IPS-18c (cell line): ENCODE measurements around the gene PSPC1.
"Not testable (repeated sequence)": the region's sequence is repeated elsewhere in the genome, so short reads cannot be mapped to it uniquely, and the experiment has no call there.

Experiments used
- H3K4me3 ChIP-seq: 2 replicates; pipeline ENCODE4 v1.7.0; 2013; ENCODE audit warnings: low read depth, mild to moderate bottlenecking, low read length, moderate library complexity; ENCODE audit not compliant: insufficient read depth
- H3K9me3 ChIP-seq: one replicate; pipeline ENCODE4 v1.6.1; 2013; ENCODE audit warnings: mild to moderate bottlenecking, low read length, moderate library complexity; ENCODE audit not compliant: control insufficient read depth, insufficient read depth

PSPC1 gene

DNA sequence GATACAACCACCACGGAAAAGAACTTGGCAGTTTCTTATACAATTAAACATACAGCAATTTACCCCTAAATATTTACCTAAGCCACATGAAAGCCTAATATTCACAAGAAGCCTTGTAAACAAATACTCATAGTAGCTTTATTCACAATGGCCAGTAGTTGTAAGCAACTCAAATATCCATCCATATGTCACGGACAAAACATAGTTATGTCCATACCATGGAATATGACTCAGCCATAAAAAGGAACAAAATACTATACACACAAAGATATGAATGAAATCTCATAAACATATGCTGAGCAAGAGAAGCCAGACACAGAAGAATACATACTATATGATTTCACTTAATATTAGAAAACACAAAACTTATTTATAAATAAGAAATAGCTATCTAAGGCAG lies 12.9 kb downstream of the PSPC1 start:
- Histone ChIP-seq H3K4me3 (no peak overlapping the region), H3K9me3 (no peaks in the 10 kb centered on the region)

DNA sequence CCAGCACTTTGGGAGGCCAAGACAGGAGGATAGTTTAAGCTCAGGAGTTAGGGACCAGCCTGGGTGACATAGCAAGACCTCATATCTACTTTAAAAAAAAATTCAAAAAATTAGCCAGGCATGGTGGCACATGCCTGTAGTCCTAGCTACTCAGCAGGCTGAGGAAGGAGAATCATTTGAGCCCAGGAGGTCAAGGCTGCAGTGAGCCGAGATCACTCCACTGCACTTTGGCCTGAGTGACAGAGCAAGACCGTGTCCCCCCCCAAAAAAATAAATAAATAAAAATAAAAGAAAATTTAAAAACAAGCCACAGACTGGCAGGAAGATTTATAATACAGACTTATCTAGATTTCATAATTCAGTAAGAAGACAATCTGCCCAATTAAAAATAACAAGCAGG lies 14.8 kb downstream of the PSPC1 start:
- H3K4me3 ChIP-seq: no peak overlapping the region
- no peaks in the 10 kb centered on the region for H3K9me3 ChIP-seq

DNA sequence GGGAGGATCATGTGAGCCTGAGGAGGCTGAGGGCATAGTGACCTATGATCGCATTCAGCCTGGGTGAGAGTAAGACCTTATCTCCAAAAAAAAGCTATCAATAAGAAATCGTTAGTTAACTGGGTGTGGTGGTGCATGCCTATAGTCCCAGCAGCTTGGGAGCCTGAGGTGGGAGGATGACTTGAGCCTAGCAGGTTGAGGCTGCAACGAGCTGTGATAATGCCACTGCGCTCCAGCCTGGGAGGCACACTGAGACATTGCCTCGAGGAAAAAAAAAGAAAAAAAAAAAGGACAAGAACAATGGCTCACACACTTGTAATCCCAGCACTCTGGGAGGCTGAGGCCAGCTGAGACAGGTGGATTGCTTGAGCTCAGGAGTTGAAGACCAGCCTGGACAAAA lies 16.2 kb downstream of the PSPC1 start:
- Histone ChIP-seq H3K4me3 (no peak overlapping the region), H3K9me3 (no peaks in the 10 kb centered on the region)

DNA sequence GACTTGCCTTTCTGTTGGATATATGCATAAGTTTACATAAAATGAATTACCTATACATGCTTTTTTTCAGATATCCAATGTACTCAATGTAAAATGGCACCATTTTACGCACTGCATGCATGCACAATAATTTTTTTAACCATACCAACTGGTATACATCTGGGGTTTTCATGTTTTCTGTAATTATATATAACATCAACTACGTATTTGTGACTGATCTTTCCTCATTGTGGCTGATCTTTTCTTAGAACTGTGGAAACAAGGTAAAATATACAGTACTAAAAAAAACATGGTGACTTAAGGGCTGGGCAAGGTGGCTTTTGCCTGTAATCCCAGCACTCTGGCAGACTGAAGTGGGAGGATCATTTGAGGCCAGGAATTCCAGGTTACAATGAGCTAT lies 18.5 kb downstream of the PSPC1 start:
- H3K4me3 ChIP-seq: no peak overlapping the region
- no peaks in the 10 kb centered on the region for H3K9me3 ChIP-seq

DNA sequence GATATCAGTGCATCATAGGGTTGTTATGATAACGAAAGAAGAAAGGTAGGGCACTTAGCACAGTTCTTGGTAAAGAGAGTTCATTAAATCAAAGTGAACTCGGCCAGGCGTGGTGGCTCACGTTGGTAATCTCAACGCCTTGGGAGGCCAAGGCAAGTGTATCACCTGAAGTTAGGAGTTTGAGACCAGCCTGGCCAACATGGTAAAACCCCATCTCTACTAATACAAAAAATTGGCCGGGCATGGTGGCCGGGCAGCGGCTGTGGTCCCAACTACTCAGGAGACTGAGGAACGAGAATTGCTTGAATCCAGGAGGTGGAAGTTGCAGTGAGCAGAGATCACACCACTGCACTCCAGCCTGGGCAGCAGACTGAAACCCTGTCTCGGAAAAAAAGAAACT lies 19.1 kb downstream of the PSPC1 start:
- no peak overlapping the region for H3K4me3 ChIP-seq
- H3K9me3 ChIP-seq: no peaks in the 10 kb centered on the region

DNA sequence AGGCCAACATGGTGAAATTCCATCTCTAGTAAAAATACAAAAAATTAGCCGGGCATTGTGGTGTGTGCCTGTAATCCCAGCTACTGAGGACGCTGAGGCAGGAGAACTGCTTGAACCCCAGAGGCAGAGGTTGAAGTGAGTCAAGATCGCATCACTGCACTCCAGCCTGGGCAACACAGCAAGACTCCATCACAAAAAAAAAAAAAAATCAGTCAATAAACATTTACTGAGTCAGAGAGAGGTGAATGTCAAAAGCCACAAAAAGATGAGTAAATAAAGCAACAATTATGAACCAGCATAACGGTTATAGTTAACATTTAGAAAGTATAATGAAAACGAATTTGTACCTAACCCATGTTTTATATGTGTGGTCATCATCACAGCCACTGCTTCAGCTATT lies 23.1 kb downstream of the PSPC1 start:
- no peak overlapping the region for H3K4me3 ChIP-seq
- no peaks in the 10 kb centered on the region for H3K9me3 ChIP-seq

DNA sequence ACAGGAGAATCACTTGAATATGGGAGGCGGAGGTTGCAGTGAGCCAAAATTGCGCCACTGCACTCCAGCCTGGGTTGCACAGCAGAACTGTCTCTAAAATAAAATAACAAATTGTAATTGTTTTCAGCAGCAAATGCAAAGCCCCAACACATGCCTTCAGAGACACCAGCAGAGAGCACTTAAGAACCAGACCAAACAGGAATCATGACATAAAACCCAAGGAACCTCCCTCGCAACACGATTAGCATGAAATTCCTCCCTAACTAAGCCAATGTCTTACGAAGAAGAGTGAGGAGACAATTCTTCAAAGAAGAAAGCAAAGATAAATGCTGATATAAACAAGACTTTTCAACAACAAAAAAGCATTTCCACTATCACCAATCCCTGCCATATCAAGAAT lies 40.1 kb downstream of the PSPC1 start:
- no peaks in the 10 kb centered on the region for H3K9me3 ChIP-seq
- H3K4me3 ChIP-seq: no peak overlapping the region

DNA sequence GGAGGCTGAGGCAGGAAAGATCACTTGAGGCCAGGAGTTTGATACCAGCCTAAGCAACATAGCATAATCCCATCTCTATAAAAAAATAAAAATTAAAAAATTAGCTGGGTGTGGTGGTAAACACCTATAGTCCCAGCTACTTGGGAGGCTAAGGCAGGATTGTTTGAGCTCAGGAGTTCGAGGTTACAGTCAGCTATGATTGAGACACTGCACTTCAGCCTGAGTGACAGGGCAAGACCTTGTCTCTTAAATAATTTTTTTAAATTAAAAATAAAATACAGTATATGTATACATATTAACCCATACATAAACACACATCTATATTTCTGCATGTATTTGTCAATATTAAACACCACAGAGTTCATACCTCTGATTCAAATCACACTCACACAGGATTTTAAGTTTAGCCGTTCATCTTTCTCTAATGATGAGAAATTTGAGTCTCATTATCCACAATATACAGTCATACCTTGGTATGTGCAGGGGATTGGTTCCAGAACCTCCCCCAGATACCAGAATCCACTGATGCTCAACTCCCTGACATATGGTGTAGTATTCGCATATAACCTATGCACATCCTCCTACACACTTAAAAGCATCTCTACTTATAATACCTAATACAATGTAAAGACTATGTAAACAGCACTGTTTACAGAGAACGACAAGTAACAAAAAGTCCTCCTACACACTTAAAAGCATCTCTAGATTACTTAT lies 44.7 kb downstream of the PSPC1 start:
- Histone ChIP-seq H3K4me3 (no peak overlapping the region), H3K9me3 (no peaks in the 10 kb centered on the region)

DNA sequence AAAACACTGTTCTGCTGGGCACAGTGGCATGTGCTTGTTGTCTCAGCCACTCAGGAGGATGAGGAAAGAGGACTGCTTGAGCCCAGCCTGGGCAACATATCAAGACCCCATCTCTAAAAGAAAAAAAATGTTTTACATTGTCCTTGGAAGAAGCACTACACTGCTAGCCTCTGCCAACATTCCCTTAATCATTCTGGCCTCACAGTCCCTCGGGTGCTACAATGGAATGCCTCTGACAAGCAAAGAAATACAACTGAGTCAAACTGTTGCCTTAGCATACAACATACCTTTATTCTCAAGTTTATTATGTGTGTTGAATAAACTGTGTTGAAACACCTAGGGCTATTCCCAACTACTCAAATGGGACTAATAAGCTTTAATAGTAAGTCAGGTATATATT lies 56.1 kb downstream of the PSPC1 start:
- no peak overlapping the region for H3K4me3 ChIP-seq
- H3K9me3 ChIP-seq: no peaks in the 10 kb centered on the region

DNA sequence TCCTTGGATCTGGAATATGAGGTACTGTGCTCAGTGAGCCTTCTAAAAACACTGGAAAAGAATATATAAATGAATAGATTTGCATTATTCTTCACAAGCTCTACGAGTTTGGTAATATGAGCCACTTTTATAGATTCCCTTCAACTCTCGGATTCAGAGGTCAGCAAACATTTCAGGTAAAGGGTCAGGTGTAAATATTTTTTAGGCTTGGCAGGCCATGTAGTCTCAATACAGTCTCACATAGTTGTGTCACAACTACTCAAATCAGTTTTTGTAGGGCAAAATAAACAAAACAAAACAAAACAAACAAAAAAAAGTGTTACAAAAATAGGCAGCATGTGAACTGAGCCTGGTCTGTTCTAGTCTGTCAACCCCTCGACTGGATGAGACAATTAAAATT lies 57.4 kb downstream of the PSPC1 start:
- no peaks in the 10 kb centered on the region for H3K9me3 ChIP-seq
- no peak overlapping the region for H3K4me3 ChIP-seq

DNA sequence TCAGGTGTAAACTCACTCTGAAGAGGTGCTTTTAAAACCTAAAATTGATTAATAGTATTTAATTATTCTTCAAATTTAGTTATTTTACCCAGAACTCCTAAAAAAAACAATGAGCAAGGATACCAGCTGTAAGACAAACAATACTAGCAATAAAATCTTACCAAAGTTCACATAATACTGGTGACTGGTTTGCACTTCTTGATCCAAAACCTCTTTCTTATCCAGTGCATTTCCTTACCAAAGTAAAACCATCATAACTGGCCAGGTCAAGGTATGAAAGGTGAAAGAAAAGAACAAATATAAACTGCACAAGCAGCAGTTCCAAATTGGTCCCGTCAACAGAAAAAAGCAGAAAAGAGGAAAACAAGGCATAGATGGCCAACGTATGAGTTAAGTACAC lies 62.7 kb downstream of the PSPC1 start:
- H3K9me3 ChIP-seq: no peaks in the 10 kb centered on the region

DNA sequence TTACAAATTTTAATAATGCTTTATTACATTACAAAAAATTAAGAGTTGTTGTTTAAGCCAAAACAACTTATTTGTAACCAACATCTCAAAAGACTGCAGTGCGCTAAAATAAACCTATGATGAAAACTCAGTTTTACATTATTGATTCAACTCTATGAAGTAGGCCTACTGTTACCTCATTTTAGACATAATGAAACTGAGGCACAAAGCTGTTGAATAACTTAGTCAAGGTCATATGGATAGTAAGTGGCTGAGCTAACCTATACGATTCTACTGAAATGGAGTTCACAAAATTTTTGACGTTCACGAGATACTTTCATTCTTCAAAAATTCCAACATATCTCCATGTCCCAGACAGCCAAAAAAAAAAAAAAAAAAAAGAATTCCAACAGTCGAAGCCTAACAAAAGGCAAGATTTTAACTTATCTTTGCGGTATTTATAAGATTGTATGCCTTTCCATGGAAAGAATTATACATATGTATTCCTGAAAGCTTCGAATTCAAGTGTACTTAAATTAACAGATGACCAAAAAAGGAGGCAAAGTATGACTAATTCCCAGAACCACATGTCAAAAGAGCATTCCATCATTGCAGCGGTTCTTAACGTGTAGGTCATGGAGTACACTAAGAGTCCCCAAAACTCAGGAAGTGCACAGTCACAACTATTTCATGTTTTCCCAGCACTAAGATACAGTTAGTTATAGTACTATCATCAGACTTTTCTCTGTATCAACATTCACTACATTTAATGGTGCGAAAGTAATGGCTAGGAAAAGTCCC lies 69.4 kb downstream of the PSPC1 start:
- Histone ChIP-seq H3K9me3 (no peaks in the 10 kb centered on the region), H3K4me3 (no peak overlapping the region)

More for the DNA sequence above, 62.7 kb downstream of the PSPC1 start:
- no peak overlapping the region for H3K4me3 ChIP-seq

DNA sequence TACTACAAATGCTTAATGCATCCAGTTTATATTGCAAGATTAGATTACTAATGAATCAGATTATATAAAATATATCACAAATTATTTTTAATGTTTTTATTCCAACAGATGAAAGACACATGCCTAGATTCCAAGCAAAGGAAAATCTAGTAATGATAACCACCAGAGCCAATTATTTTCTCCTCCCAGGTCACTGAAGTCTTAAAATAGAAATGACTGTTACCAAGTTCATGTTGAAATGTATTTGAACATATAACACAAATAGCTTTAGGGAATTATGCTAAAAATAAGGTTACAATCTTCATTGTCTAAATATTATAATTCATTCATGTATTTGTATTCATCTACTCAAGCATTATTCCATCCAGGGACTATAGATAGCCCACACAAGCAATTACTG lies 73.0 kb downstream of the PSPC1 start:
- H3K9me3 ChIP-seq, H3K4me3 ChIP-seq: not testable (repeated sequence)

DNA sequence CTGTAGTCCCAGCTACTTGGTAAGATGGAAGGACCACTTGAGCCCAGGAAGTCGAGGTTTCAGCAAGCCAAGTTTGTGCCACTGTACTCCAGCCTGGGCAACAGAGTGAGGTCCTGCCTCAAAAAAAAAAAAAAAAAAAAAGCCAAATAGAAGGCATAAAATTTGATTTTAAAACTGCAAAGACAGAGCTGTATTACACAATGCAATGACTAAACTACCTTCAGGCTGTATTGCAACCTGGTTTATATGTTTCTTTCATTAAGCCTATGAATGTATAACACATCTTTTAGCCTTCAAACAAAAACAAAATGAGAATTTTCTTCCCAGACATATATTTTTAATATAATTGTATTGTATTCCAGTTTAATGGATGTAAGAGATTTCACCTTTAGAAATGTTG lies 73.7 kb downstream of the PSPC1 start:
- H3K4me3 ChIP-seq, H3K9me3 ChIP-seq: not testable (repeated sequence)

DNA sequence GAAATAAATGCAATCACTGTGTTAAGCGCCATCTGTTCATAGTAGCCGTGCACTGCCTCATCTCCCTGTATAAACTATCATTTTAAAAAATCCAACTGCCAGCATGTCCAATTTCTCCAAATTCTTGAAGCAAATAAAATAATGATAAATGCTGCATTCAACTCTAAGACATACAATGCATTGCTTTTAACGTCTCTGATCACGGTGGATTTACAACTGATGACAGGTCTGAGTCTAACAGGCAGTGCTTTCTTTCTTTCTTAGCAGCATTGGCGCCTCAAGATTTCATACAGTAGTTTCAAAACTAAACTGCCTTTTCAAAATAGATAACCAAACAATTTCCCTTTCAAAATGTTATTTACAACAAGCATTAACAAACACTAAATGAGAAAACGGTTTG lies 78.5 kb downstream of the PSPC1 start:
- not testable (repeated sequence) for H3K9me3 ChIP-seq

DNA sequence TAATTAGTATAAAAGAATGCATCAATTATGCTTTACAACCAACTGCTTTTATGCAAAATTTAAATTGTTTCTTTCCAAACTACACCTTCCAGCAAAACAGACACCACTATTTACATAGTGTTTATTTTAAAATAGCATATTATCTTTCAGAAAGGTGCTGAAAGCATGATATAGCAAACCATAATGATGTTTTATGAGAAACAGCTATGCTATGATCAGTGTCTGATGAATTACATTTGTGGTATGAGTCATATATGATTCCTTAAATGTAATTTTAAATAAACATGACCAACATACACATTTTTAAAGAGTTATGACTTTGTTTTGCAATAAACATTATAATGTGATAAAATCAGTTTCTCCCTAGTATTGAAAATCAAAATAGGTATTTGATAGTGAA lies 81.1 kb downstream of the PSPC1 start:
- H3K4me3 ChIP-seq, H3K9me3 ChIP-seq: not testable (repeated sequence)

More for the DNA sequence above, 78.5 kb downstream of the PSPC1 start:
- H3K4me3 ChIP-seq: not testable (repeated sequence)

DNA sequence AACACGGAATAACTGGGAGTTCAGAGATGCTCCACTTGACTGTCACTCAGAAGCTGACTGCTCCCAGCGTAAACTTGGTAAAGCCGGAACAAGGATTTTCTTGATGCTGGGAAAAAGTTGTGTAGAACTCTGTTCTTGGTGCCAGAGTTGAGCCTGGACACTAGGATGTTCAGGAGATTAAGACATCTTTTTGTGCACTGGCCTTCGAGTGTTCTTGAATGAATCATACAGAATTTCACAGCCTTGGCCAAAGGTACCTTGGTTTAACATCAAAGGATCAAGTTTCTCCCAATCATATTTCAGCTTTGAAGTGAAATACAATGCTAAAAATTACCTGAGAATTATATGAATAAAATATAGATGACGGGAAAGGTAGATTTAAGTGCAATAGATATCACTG lies 81.8 kb downstream of the PSPC1 start:
- not testable (repeated sequence) for H3K9me3 ChIP-seq, H3K4me3 ChIP-seq

DNA sequence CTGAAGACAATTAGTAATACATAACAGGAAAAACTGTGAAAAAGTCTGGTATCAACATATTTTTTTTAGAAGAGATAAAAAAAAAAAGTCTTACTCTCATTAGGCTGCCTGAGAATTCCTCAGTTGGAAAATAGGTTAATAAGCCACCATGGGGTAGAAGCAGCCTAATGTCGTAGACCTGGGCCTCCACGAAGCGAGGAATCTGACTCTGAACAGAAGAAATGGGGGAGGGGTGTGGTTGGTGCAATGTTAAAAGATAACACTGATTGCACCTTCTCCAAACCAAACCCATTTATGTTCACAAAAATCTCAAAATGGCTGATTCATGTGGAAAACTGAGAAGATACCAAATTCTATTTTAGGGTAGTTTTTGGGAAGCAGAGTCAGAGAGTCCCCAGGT lies 86.9 kb downstream of the PSPC1 start:
- Histone ChIP-seq H3K9me3 (no peaks in the 10 kb centered on the region), H3K4me3 (no peak overlapping the region)

DNA sequence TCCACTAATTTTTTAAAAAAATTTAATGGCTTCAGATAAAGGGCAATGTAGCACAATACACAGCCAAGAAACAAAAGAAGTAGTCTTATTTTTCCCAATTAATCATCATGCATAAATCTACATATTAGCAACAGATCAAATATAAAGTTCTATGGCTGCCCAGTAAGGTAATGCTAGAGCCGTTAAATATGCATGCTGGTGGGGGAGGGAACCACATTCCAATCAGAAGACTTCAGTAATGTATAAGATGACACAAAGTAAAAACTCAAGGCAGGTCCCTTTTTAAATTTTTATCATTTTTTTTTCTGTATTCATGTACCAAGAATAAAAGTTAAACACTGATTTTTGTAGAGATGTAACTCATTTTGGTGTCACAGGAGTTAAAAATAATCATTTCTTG lies 87.3 kb downstream of the PSPC1 start:
- Histone ChIP-seq H3K9me3 (no peaks in the 10 kb centered on the region), H3K4me3 (no peak overlapping the region)
